LHCN-M2 (cell line): ENCODE results near the gene POLN. TPM values are rescaled to one million over a fixed set of nuclear protein-coding genes. Genes with fewer than 3 reads are reported as not detected.
"Not testable (repeated sequence)": the region's sequence is repeated elsewhere in the genome, so short reads cannot be mapped to it uniquely, and the experiment has no call there.

Source experiments
- DNase-seq: peaks from one replicate; pipeline ENCODE4 v3.0.0-alpha.2; 2012; ENCODE audit warnings: low read depth
- total RNA-seq: library from RNA; depleted of rRNA; stranded (reverse); fragments of >200 nt; gene quantifications from 2 replicates; pipeline ENCODE4 v1.2.3, GENCODE V29; 2014

Gene POLN
- total RNA-seq, 1 experiment from 2014 or later, result 2.1 TPM

- DNase-seq, result peak; percentile 57
Measured at GRCh38 chr4:2220016-2220630, 21.8 kb downstream of the POLN start.

DNA sequence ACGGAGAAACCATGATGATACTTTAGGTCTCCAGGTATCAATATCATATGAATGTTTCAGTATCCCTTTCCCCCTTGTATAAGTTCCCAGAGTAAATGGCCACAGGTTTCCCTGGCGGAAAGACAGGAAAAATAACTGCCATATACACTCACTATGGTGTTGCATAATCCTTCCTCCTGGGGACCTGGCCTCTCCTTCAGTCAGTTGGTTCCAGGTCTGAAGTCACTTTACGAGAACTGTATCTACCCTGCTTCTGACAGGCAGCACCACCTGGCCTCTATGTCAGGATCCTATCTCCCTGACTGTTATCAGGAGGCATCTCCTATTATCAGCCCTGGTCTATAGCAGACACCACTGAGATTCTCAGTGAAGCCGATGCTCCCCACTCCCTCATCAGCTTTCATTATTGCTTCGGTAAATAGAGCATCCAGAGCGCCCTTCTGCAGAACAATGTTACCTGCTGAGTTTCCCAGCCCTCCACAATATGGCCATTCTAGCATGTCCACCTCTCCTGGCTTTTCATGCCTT is 22.6 kb downstream of the POLN start:
- DNase-seq, result no peak

GRCh38 chr4:2218436-2218835 is 23.5 kb downstream of the POLN start:
- DNase-seq, result no peak

DNA sequence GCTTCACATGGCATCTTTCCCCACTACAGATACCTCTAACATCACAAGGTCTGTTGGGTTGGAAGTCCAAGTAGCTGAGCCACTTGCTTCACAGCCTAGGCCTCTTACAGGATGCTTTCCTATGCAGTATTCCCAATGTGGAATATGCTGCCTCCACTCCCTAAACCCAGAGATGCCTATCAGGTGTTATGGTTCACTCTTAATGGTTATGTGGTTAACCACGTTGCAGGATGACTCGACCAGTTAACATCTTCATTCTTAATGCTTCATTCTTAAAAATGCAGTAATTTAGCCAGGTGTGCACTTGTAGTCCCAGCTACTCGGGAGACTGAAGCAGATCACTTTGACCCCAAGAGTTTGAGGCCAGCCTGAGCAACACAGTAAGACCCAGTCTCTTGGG is 24.2 kb downstream of the POLN start:
- peak; percentile 46 for DNase-seq

DNA sequence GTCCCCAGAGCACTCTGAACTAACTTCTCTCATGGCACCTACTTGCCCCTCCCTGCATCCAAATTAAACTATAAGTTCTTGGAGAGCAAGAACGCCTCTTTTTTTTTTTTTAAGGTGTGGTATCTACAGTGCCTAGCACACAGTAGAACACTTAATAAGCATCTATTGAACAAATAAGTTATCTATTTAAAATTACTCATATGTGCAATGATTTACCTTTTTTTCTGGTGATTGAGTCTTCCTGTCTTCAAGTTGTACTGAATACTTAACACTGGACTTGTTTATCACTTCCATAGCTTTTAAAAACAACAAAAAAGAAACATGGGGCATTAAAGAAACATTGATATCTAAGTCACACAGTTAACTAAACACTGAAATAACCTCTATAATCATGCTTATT is 29.1 kb downstream of the POLN start:
- DNase-seq, result no peak

- not testable (repeated sequence) for DNase-seq
Measured at GRCh38 chr4:2202789-2203188, 39.1 kb downstream of the POLN start.

DNA sequence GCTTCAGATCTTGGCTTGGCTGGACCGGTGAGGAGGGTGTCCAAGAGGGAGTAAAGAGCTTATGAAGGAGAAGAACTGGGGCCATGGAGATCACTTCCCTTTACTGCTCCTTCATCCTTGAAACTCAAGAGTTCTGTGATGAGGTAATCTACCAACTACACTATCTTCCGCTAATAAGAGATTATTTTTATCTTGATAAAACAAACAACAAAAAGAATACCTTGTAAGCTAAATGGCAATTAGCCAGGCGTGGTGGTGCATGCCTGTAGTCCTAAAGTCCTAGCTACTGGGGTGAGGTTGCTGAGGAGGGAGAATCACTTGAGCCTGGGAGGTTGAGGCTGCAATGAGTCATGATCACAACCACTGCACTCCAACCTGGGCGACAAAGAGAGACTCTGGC is 47.4 kb downstream of the POLN start:
- DNase-seq, result no peak

GRCh38 chr4:2193326-2193725 is 48.6 kb downstream of the POLN start:
- no peak for DNase-seq

GRCh38 chr4:2186865-2187172 is 55.1 kb downstream of the POLN start:
- DNase-seq, result no peak

DNA sequence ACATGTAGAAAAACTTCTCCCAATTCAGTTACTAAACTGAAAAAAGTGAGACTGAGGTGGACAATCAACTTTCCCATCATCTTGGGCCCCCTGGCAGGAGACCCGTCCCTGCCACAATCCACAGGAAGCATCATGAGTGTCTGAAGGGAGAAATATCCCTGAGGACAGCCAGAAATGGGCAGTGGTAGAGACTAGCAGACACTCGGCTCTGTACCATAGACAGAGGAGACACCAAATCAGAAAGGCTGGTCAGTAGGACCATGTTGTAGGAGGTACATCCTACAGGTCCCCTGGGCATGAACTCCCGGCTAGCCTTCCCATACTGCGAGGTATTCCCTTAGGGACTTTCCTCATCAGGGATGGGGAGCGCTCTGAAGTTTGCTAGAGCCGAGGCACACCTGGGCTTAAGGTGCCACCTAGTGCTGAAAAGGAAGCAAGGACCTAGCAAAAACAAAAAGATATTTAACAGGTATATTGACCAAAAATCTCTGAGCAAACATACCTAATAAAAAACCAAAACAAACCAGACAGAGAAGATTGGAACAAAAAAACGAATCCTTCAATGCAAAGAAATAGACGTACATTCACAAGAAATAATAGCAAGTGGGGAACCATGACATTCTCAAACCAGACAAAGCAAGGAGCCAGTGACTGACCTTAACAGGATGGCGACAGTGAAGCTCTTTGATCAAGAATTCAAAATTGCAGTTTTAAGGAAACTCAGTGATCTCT is 55.6 kb downstream of the POLN start:
- DNase-seq, result peak; percentile 16

DNA sequence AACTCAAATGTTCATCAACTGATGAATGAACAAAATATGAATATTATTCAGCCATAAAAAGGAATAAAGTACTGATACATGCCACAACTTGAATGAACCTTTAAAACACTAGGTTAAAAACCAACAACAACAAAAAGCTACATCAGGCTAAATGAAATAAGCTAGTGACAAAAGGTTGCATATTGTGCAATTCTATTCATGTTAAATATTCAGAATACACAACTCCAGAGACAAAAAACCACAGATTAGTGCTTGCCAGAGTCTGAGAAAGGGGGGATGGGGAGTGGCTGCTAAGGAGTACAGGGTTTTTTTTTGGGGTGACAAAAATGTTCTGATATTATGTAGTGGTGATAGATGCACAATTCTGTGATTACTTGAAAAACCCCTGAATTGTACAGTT is 58.5 kb downstream of the POLN start:
- no peak for DNase-seq

GRCh38 chr4:2182994-2183393 is 58.9 kb downstream of the POLN start:
- DNase-seq, result no peak

DNA sequence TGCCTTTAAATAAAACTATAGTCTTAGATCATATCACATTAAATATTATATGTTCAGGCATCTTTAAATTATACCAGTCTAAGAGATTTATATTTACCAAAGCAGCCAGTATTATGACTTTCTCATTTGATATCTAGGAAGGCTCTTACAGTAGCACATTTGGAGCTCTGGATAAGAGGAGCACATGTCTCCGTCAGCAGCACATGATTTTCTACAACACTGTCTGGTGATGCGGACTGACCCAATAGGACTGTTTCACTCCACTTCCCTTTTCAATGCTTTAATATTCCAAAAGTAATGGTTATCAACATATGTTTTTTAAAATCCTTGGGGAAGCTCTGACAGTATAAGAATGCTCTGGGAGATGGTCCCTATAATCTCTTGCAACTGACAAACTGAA is 61.5 kb downstream of the POLN start:
- no peak for DNase-seq

- DNase-seq, result no peak
Measured at GRCh38 chr4:2179717-2180116, 62.2 kb downstream of the POLN start.

- DNase-seq, result no peak
Measured at GRCh38 chr4:2178986-2179385, 62.9 kb downstream of the POLN start.

DNA sequence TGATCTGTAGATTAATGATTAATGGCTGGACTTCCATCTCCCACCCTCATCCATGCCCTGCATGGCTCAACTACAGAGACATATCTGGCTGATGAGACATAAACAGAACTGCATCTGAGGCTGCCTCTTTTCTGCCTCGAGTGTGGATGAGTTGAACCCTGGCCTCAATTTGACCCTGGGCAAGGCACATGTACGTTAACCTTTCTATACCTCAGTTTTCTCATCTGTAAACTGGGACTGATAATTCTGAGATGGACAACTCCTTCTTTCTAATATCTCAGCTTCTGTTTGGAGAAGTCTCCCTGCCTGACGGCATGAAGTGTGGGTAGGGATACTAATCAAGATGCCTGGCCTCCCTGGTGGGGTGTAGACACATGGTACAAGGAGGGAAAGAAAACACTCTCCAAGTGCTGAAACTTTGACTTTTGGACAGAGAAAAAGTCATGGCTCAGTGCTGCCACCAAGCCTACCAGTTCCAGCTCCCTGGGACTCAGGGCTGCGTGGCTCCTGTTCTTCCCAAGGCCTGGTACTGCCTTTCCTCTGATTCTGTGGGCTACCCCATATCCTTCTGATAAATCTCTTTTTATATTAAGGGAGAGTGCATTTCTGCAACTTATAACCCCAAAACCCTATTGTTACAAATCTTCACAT is 64.4 kb downstream of the POLN start:
- no peak for DNase-seq

DNA sequence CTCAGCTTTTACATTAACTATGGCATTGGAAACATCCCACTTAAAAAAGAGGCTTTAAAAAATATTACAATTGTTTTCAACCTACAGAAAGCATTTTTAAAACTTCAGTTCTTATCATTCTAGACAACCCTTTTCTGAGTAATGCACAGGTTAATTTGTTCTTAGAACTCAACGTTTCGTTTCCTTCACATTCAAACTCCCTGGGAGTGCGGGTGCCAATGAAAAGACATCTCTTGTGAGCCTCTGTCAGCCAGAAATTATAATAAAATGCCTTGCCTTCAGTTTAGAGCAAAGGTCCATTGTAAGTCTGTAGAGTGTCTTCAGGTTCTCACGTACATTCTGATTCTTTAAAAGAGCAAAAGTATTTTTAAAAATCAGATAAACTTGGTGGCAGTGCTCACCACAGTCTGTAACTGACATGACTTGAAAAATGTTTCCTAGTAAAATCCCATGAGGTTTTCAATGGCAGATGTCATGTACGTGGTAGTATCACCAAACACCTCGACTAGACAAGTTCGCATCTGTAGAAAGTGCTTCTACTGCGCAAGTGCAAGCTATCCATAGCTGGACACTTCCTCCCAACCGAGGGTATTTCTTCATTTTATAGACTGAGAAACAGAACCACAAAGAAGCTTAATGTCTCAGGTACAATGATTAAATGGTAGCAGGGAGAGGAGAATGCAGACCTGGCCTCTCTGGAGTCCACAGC is 65.8 kb downstream of the POLN start:
- no peak for DNase-seq

DNA sequence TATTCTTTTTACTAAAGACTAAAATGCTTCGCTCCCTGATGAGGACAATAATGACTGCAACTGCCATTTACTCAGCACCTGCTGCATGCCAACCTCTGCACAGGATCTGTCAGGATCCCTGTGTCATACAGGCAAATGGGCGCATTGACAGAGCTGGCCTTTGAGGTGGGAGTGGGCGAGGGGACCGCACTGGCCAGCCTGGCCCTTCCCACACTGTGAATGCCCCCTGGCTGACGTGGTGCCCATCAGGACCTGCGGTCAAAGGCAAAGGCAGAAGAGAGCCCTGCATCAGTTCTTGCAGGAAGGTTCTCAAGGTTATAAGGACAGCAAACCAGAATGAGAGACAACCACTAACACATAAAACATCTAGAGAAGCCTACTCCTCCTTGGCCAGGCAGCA is 67.9 kb downstream of the POLN start:
- no peak for DNase-seq

DNA sequence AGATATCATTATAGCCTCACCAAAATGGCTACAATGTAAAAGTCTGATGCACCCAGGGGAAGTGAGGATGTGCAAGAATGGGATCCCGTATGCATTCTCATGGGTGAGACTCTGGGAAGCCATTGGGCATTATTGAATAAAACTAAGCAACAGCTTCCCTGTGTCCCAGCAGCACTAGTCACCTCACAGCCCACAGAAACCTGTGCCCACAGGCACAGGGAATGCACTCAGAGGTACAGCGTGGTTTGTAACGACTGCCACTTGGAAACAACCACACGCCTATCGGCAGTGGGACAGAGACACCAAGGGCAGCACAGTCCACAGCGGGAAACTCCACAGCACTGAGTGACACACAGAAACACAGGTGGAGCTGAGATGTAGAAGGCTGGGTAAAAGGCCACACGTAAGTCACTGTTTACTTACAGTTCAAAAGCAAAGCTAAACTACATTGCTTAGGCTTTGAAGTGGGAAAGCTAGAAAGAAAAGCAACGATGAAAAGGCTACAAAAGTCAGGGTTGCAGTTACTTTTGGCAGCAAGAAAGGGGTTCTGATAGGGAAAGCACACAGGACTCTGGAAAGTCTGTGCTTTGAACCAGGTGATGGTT is 69.2 kb downstream of the POLN start:
- no peak for DNase-seq

DNA sequence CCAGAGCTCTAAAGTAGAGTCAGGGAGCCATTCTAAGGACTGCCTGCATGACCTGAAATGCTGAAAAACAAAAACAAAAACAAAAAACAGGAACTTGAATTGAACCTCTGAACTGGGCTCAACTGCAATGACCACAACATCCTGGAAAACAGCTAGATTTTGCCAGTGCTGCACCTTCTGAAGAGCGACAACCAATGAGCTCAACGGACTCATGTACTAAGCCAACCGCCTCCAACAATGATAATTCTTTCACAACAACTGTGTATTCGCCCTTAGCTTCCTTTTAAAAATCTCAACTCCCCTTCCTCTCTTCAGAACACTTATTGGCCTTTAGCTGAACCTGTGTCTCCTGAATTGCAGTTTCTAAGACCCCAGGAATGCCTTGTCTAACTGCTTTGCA is 69.8 kb downstream of the POLN start:
- no peak for DNase-seq

DNA sequence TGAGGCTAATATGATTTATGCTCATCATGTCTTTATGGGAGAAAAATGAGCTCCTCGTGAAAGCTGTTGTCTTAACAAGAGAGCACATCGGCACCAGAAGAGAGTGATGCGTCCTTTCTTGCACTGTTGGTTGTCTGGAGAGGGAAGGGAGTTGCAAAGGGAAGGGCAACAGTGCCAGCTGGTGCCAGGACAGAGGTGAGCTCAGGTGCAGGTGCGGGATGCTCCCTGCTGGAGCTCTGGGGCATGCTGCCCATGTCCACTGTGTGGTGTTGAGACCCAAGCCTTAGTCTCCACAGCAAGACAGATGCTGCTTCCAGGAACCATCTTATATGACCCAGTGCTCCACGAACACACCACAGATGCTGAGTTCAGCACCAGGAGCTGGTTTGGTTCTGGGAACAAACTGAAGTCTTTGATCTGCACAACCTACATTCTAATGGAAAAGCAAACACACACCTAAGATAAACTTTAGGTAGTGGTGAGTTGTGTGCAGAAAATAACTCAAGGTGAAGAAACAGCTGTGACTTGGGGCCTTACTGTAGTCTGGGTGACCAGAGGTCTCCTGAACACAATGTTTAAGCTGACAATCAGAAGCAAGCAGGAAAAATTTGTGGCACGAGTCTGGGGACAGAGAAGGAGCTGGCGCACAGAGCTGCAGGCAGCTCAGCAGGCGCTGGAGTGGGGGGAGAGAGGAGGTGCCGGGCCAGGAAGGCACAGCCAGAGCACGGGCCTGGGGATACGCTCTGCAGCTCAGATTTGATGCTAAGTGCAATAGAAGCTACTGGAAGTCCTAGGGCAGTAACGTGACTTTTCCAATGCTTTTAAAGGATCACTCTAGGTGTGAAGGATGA is 73.2 kb downstream of the POLN start:
- DNase-seq, result no peak
